Epithelial cell of esophagus (primary cell): ENCODE measurements around the gene ROR2.

Experiments used
- DNase-seq: peaks from one replicate; pipeline ENCODE4 v3.0.0; 2010; ENCODE audit warnings: low read depth
- H3K4me3 ChIP-seq: 2 replicates; pipeline ENCODE4 v1.5.1; 2011; ENCODE audit warnings: mild to moderate bottlenecking, low read length, control low read depth
- TF ChIP-seq, protein P1 (sequence below): IDR thresholded peaks from 2 replicates; pipeline ENCODE4 v1.5.1; 2011; ENCODE audit warnings: low read depth, mild to moderate bottlenecking, low read length, control low read depth, inconsistent platforms; ENCODE audit not compliant: insufficient read depth; ENCODE audit errors: missing control alignments

The ROR2 gene

GRCh38 chr9:91777292-91777830 lies 172.7 kb downstream of the ROR2 start:
- no peak overlapping the region for H3K4me3 ChIP-seq
- DNase-seq: no peak
- TF ChIP-seq, protein P1, sequence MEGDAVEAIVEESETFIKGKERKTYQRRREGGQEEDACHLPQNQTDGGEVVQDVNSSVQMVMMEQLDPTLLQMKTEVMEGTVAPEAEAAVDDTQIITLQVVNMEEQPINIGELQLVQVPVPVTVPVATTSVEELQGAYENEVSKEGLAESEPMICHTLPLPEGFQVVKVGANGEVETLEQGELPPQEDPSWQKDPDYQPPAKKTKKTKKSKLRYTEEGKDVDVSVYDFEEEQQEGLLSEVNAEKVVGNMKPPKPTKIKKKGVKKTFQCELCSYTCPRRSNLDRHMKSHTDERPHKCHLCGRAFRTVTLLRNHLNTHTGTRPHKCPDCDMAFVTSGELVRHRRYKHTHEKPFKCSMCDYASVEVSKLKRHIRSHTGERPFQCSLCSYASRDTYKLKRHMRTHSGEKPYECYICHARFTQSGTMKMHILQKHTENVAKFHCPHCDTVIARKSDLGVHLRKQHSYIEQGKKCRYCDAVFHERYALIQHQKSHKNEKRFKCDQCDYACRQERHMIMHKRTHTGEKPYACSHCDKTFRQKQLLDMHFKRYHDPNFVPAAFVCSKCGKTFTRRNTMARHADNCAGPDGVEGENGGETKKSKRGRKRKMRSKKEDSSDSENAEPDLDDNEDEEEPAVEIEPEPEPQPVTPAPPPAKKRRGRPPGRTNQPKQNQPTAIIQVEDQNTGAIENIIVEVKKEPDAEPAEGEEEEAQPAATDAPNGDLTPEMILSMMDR: no peak

DNA sequence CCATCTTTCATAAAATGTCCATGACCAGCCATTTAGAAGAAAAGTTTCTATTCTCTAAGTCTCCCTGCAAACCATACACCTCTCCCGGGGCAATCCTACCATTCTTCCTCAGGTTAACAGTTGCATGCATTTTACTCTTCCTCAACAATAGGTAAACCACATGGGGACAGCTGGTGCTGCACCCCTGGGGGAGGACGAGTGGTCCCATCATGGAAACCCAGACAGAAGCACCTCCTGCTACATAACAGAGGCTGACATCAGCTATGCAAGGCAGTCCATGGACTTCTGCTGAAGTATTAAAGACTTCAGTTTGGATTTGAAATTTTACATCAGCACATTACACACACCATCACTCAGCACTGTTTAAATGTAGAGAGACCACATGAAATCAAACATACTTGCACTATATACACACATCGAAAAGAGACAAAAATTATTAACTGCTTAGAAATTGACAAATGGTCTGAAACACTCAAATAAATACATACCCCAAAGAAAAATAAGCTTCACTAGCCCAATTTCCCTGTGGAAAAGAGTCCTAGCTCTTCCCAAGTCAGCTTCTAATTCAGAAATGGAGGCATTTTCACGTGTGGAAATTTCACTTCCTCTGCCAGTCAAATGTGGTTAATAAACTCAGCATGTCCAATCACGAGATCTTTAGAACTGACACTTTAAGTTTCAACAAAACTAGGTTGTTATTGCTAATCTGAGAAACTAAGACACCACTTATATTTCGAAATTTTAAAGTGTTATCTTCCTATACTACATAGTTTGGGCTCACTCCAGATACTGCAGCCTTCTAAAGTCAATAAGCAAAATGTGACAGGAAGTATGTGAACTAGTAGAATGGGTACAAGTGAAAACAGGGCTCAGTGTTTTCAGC lies 173.4 kb downstream of the ROR2 start:
- H3K4me3 ChIP-seq: no peak overlapping the region
- TF ChIP-seq, protein P1: no peak
- DNase-seq: no peak

DNA sequence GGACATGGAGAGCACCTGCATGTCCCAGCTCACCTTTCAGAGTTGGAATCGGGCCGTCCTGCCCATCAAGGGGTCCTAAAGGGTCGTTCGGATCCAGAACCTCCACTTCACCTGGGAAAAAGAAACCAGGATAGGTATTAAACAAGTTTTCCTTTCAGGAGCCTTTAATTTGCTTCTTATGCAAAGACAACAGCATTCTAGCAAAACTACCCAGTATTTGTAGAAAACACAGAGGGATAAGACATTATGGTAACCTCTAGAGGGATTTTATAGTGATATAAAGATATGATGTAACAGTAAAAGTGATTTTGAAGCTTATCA lies 174.4 kb downstream of the ROR2 start:
- TF ChIP-seq, protein P1: no peak
- H3K4me3 ChIP-seq: no peak overlapping the region
- DNase-seq: no peak

DNA sequence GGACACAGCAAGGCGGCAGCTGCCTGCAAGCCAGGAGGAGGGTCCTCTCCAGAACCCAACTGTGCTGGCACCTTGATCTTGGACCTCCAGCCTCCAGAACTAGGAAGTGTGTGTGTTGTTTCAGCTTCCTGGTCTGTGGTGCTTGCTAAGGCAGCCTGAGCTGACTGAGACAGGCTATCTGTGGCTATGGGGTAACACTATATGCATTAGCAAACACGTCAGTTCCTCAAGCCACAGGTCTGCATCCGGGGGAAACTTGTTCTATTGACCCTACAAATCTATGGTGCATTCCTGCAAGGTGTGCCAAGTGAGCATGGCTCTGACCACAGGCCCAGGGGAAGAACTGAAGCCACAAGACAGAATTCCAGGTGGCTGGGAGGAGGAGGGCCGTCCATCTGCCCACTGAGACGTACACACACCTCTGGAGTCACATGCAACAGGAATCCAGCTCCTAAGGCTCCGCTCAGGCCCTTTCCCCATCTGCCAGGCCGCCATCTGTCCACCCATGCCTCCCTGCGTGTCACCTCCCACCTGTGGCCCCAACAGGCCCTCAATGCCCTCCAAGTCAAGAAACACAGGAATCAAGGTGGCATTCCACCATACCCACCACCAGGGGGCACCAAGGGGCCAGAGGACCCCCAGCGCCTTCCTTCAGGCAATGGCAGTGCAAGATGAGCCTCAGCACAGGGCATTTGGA lies 174.9 kb downstream of the ROR2 start:
- TF ChIP-seq, protein P1: peak; percentile 75
- H3K4me3 ChIP-seq: no peak overlapping the region
- DNase-seq: peak; percentile 46

- TF ChIP-seq, protein P1: no peak
- no peak overlapping the region for H3K4me3 ChIP-seq
- DNase-seq: no peak
Measured at GRCh38 chr9:91773156-91773555, 176.9 kb downstream of the ROR2 start.

- TF ChIP-seq, protein P1: no peak
- H3K4me3 ChIP-seq: no peak overlapping the region
- DNase-seq: peak; percentile 47
Measured at GRCh38 chr9:91771864-91772263, 178.2 kb downstream of the ROR2 start.
